ELR (cell line): Measurements from ENCODE around the gene TRIM50.
"Not testable (repeated sequence)": the region's sequence is repeated elsewhere in the genome, so short reads cannot be mapped to it uniquely, and the experiment has no call there.

Source experiments
- DNase-seq: peaks from one replicate; pipeline ENCODE4 v3.0.0-alpha.2; 2015; ENCODE audit warnings: low read depth

The TRIM50 gene

GRCh38 chr7:73327922-73328321, at the start of gene TRIM50, which contains the start of gene FKBP6:
TSS of gene TRIM50 (minus strand) at chr7:73328082. CDS start at chr7:73324787, 3,295 bp downstream.
TSS of gene FKBP6 (plus strand) at chr7:73328161. CDS start at chr7:73328429, 268 bp downstream.
- not testable (repeated sequence) for DNase-seq

GRCh38 chr7:73376671-73377412, 49.0 kb upstream of the TRIM50 start:
- no peak for DNase-seq

- not testable (repeated sequence) for DNase-seq
These were observed 48.4 kb upstream of the TRIM50 start for GRCh38 chr7:73376262-73376661.

GRCh38 chr7:73373741-73374140, 45.9 kb upstream of the TRIM50 start:
- DNase-seq: no peak

- DNase-seq: no peak
These were observed 41.7 kb upstream of the TRIM50 start for GRCh38 chr7:73369622-73370021.

GRCh38 chr7:73369009-73369408, 41.1 kb upstream of the TRIM50 start:
- no peak for DNase-seq

- no peak for DNase-seq
These were observed 39.1 kb upstream of the TRIM50 start for GRCh38 chr7:73366990-73367389.

GRCh38 chr7:73366127-73366526, 38.2 kb upstream of the TRIM50 start:
- DNase-seq: no peak

- DNase-seq: no peak
These were observed 36.3 kb upstream of the TRIM50 start for GRCh38 chr7:73364006-73364728.

GRCh38 chr7:73363225-73364005, 35.5 kb upstream of the TRIM50 start:
- DNase-seq: no peak

GRCh38 chr7:73360590-73360989, 32.7 kb upstream of the TRIM50 start:
- DNase-seq: not testable (repeated sequence)

GRCh38 chr7:73359746-73360375, 32.0 kb upstream of the TRIM50 start:
- DNase-seq: no peak

GRCh38 chr7:73359306-73359705, 31.4 kb upstream of the TRIM50 start:
- no peak for DNase-seq

- no peak for DNase-seq
These were observed 30.9 kb upstream of the TRIM50 start for GRCh38 chr7:73358590-73359275.

GRCh38 chr7:73356159-73356558, 28.3 kb upstream of the TRIM50 start:
- DNase-seq: no peak

- DNase-seq: no peak
These were observed 26.9 kb upstream of the TRIM50 start for GRCh38 chr7:73354821-73355220.

- no peak for DNase-seq
These were observed 26.3 kb upstream of the TRIM50 start for GRCh38 chr7:73354196-73354595.

- DNase-seq: no peak
These were observed 25.4 kb upstream of the TRIM50 start for GRCh38 chr7:73353243-73353642.

GRCh38 chr7:73352784-73353183, 24.9 kb upstream of the TRIM50 start:
- no peak for DNase-seq

GRCh38 chr7:73351447-73352167, 23.7 kb upstream of the TRIM50 start:
- no peak for DNase-seq
